MM.1S (cell line): ENCODE data around the gene PPM1H.

ENCODE experiments used
- DNase-seq: peaks from one replicate; pipeline ENCODE4 v3.0.0-alpha.2; 2015
- H2AFZ ChIP-seq: fragments of 300-600 bp; sonication (generic); 2 replicates; pipeline ENCODE4 v1.6.0; 2016; ENCODE audit warnings: antibody characterized with exemption, low read length
- H3F3A ChIP-seq: fragments of 300-600 bp; sonication (generic); 2 replicates; pipeline ENCODE4 v1.6.1; 2016; ENCODE audit warnings: mild to moderate bottlenecking, antibody characterized with exemption, low read length, moderate library complexity, mixed read lengths; ENCODE audit not compliant: insufficient read depth
- H3K27ac ChIP-seq: fragments of 300-600 bp; sonication (generic); 2 replicates; pipeline ENCODE4 v1.5.1; 2016; ENCODE audit warnings: mild to moderate bottlenecking, low read length
- H3K27me3 ChIP-seq: fragments of 300-600 bp; sonication (generic); replicated peaks from 2 replicates; pipeline ENCODE4 v1.6.0; 2016; ENCODE audit warnings: low read length; ENCODE audit not compliant: insufficient read depth
- H3K36me3 ChIP-seq: fragments of 300-600 bp; sonication (generic); replicated peaks from 2 replicates; pipeline ENCODE4 v1.6.1; 2016; ENCODE audit warnings: mild to moderate bottlenecking, low read length, mixed read lengths; ENCODE audit not compliant: insufficient read depth
- H3K4me1 ChIP-seq: fragments of 300-600 bp; sonication (generic); 2 replicates; pipeline ENCODE4 v1.6.1; 2016; ENCODE audit warnings: low read length, mixed read lengths
- H3K4me2 ChIP-seq: fragments of 300-600 bp; sonication (generic); 2 replicates; pipeline ENCODE4 v1.6.0; 2016; ENCODE audit warnings: low read depth, low read length
- H3K4me3 ChIP-seq: fragments of 300-600 bp; sonication (generic); 2 replicates; pipeline ENCODE4 v1.5.1; 2016; ENCODE audit warnings: low read length, mixed read lengths
- H3K79me2 ChIP-seq: fragments of 300-600 bp; sonication (generic); 2 replicates; pipeline ENCODE4 v1.6.1; 2016; ENCODE audit warnings: mixed run types, low read length, mixed read lengths
- H3K9ac ChIP-seq: fragments of 300-600 bp; sonication (generic); 2 replicates; pipeline ENCODE4 v1.6.1; 2016; ENCODE audit warnings: low read length, mixed read lengths
- H3K9me2 ChIP-seq: fragments of 300-600 bp; sonication (generic); replicated peaks from 2 replicates; pipeline ENCODE4 v1.6.1; 2016; ENCODE audit warnings: mild to moderate bottlenecking, low read length, mixed read lengths; ENCODE audit not compliant: insufficient read depth
- H3K9me3 ChIP-seq: fragments of 300-600 bp; sonication (generic); replicated peaks from 2 replicates; pipeline ENCODE4 v1.6.1; 2016; ENCODE audit warnings: mild to moderate bottlenecking, low read length, mixed read lengths; ENCODE audit not compliant: insufficient read depth
- H4K20me1 ChIP-seq: fragments of 300-600 bp; sonication (generic); 2 replicates; pipeline ENCODE4 v1.6.1; 2016; ENCODE audit warnings: mild to moderate bottlenecking, low read length, moderate library complexity, mixed read lengths; ENCODE audit not compliant: insufficient read depth
- CTCF ChIP-seq: fragments of 300-600 bp; sonication (generic); IDR thresholded peaks from 2 replicates; pipeline ENCODE4 v1.5.1; 2016; ENCODE audit warnings: antibody characterized with exemption, low read length, mixed read lengths
- EZH2 ChIP-seq: fragments of 300-600 bp; sonication (generic); optimal IDR thresholded peaks from 2 replicates; pipeline ENCODE3; 2017; ENCODE audit warnings: low read depth, mild to moderate bottlenecking, antibody characterized with exemption, low read length, mixed read lengths
- EZH2phosphoT487 ChIP-seq: fragments of 300-600 bp; sonication (generic); IDR thresholded peaks from 2 replicates; pipeline ENCODE4 v1.6.1; 2018; ENCODE audit warnings: antibody characterized with exemption, low read length

Gene PPM1H

GRCh38 chr12:62716037-62716436 is 218.9 kb downstream of the PPM1H start:
- H3K27me3 ChIP-seq: no peaks in the 10 kb centered on the region
- H4K20me1 ChIP-seq: no peaks in the 10 kb centered on the region
- no peaks in the 10 kb centered on the region for H3K4me1 ChIP-seq
- H2AFZ ChIP-seq: no peak overlapping the region
- H3K79me2 ChIP-seq: no peaks in the 10 kb centered on the region
- no peaks in the 10 kb centered on the region for H3K9me2 ChIP-seq
- DNase-seq: no peak
- no peak overlapping the region for H3K9ac ChIP-seq
- no peak overlapping the region for H3K4me2 ChIP-seq
- TF ChIP-seq CTCF (no peak), EZH2 (no peak), EZH2phosphoT487 (no peak)
- H3K4me3 ChIP-seq: no peak overlapping the region
- H3K36me3 ChIP-seq: no peaks in the 10 kb centered on the region
- H3K27ac ChIP-seq: no peak overlapping the region
- H3K9me3 ChIP-seq: no peaks in the 10 kb centered on the region
- no peaks in the 10 kb centered on the region for H3F3A ChIP-seq

- no peaks in the 10 kb centered on the region for H3K9me3 ChIP-seq
- H3K79me2 ChIP-seq: no peaks in the 10 kb centered on the region
- no peaks in the 10 kb centered on the region for H3K27me3 ChIP-seq
- H3K36me3 ChIP-seq: no peaks in the 10 kb centered on the region
- H3F3A ChIP-seq: no peaks in the 10 kb centered on the region
- H4K20me1 ChIP-seq: no peaks in the 10 kb centered on the region
- H3K4me3 ChIP-seq: no peak overlapping the region
- no peak overlapping the region for H3K27ac ChIP-seq
- H3K4me2 ChIP-seq: no peak overlapping the region
- H3K9ac ChIP-seq: no peak overlapping the region
- DNase-seq: no peak
- no peaks in the 10 kb centered on the region for H3K9me2 ChIP-seq
- no peaks in the 10 kb centered on the region for H3K4me1 ChIP-seq
- H2AFZ ChIP-seq: no peak overlapping the region
- TF ChIP-seq EZH2phosphoT487 (no peak), CTCF (no peak), EZH2 (no peak)
Measured at GRCh38 chr12:62714774-62715721, 219.9 kb downstream of the PPM1H start.

- no peaks in the 10 kb centered on the region for H3K36me3 ChIP-seq
- H3K79me2 ChIP-seq: no peaks in the 10 kb centered on the region
- no peaks in the 10 kb centered on the region for H3K27me3 ChIP-seq
- no peak overlapping the region for H2AFZ ChIP-seq
- H3K4me3 ChIP-seq: no peak overlapping the region
- H3K9me2 ChIP-seq: no peaks in the 10 kb centered on the region
- H3K9ac ChIP-seq: no peak overlapping the region
- H4K20me1 ChIP-seq: no peaks in the 10 kb centered on the region
- H3K9me3 ChIP-seq: no peaks in the 10 kb centered on the region
- H3F3A ChIP-seq: no peaks in the 10 kb centered on the region
- H3K4me1 ChIP-seq: no peaks in the 10 kb centered on the region
- TF ChIP-seq EZH2phosphoT487 (no peak), CTCF (no peak), EZH2 (no peak)
- H3K4me2 ChIP-seq: no peak overlapping the region
- no peak for DNase-seq
- H3K27ac ChIP-seq: no peak overlapping the region
Measured at GRCh38 chr12:62714181-62714773, 220.7 kb downstream of the PPM1H start.
